ENCODE results near the gene DNAJC13. TPM values are rescaled to one million over a fixed set of nuclear protein-coding genes. Genes with fewer than 3 reads are reported as not detected.

DNAJC13 gene
- total RNA-seq, 2 experiments from 2014 or later, result 29.9 to 33.5 TPM

DNA sequence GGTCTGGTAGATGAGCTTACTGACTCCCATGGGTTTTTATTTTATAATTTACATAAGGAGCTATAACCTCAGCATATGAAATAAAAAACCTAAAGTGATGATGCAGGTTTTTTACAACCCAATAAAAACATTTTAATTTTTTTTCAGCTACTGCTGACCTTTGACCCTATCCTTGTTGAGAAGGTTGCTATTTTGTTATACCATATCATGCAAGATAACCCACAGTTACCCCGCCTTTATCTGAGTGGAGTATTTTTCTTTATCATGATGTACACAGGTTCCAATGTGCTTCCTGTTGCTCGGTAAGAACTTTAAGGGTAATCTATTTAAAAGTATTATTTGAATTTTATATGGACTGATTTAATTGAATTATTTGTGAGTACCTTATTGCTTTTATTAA, 70.8 kb downstream of the DNAJC13 start:
- ATAC-seq (no peak), DNase-seq (no peak)
- H3K27ac Mint-ChIP-seq, result no peak overlapping the region
- peaks cover 22% of the 10 kb centered on the region for H3K36me3 Mint-ChIP-seq (ENCODE audit: low read depth)
- no peaks in the 10 kb centered on the region for H3K9me3 Mint-ChIP-seq (ENCODE audit: low read depth)
- intact Hi-C loops (cut with DNase I, micrococcal nuclease), result loop anchor here in 1 of 2 experiments (10.0 kb wide), 1 partner anchor 133 kb away; no protein-coding TSS in a partner anchor
- H3K4me3 Mint-ChIP-seq, result no peak overlapping the region
- POLR2A ChIA-PET, result no interaction called here
- H3K4me1 Mint-ChIP-seq, result peaks cover 3% of the 10 kb centered on the region
- CTCF ChIA-PET, result interaction anchor here (0.8 to 1.1 kb wide), 2 partner anchors 47 to 136 kb away, joined by 3 to 5 read pairs; no protein-coding TSS in a partner anchor
- H3K27me3 Mint-ChIP-seq, result no peaks in the 10 kb centered on the region

- Mint-ChIP-seq H3K4me1 (no peaks in the 10 kb centered on the region), H3K36me3 (ENCODE audit: low read depth) (peaks cover 27% of the 10 kb centered on the region), H3K4me3 (no peak overlapping the region), H3K9me3 (ENCODE audit: low read depth) (no peaks in the 10 kb centered on the region), H3K27ac (no peak overlapping the region), H3K27me3 (no peaks in the 10 kb centered on the region)
- DNase-seq (no peak), ATAC-seq (no peak)
- CTCF ChIA-PET, result interaction anchor here (1.6 kb wide), 2 partner anchors 10 to 37 kb away, joined by 5 to 6 read pairs; no protein-coding TSS in a partner anchor
- POLR2A ChIA-PET, result no interaction called here
- intact Hi-C loops (cut with DNase I, micrococcal nuclease), result no loop called here
Measured at GRCh38 chr3:132499071-132499470, 81.8 kb downstream of the DNAJC13 start.

DNA sequence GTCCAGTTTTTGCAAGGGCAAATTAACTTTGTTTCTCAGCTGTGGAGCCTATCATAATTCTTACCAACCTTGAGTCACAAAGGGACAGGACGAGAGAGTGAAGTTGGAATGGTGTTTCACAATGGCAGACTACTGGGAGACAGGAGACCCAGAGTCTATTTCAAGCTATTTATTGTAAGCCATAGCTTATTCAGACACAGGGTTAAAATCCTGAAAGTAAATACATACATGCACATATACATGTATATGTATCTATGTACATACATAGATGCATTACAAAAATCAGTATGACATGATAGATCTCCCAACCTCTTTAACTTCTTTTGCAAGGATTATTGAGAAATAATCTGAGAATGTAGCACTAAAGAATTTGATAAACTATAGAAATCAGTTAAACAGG, 86.3 kb downstream of the DNAJC13 start:
- Mint-ChIP-seq H3K9me3 (ENCODE audit: low read depth) (no peaks in the 10 kb centered on the region), H3K27ac (no peak overlapping the region), H3K36me3 (ENCODE audit: low read depth) (peaks cover 31% of the 10 kb centered on the region), H3K27me3 (no peaks in the 10 kb centered on the region), H3K4me1 (no peaks in the 10 kb centered on the region), H3K4me3 (no peak overlapping the region)
- intact Hi-C loops (cut with DNase I, micrococcal nuclease), result no loop called here
- no peak for ATAC-seq
- no peak for DNase-seq
- ChIA-PET CTCF (no interaction called here), POLR2A (no interaction called here)

- H3K27me3 Mint-ChIP-seq, result no peaks in the 10 kb centered on the region
- H3K9me3 Mint-ChIP-seq (ENCODE audit: low read depth), result no peaks in the 10 kb centered on the region
- ATAC-seq, result no peak
- DNase-seq, result no peak
- intact Hi-C loops (cut with DNase I, micrococcal nuclease), result no loop called here
- H3K27ac Mint-ChIP-seq, result no peak overlapping the region
- peaks cover 35% of the 10 kb centered on the region for H3K36me3 Mint-ChIP-seq (ENCODE audit: low read depth)
- H3K4me1 Mint-ChIP-seq, result no peaks in the 10 kb centered on the region
- H3K4me3 Mint-ChIP-seq, result no peak overlapping the region
- ChIA-PET POLR2A (no interaction called here), CTCF (interaction anchor here (0.7 to 1.0 kb wide), 2 partner anchors 8 to 20 kb away, joined by 3 read pairs; no protein-coding TSS in a partner anchor)
Measured at GRCh38 chr3:132504375-132504933, 87.2 kb downstream of the DNAJC13 start.

GRCh38 chr3:132507657-132508056, 90.4 kb downstream of the DNAJC13 start:
- Mint-ChIP-seq H3K27ac (no peak overlapping the region), H3K4me3 (no peak overlapping the region), H3K27me3 (no peaks in the 10 kb centered on the region), H3K4me1 (no peaks in the 10 kb centered on the region), H3K36me3 (ENCODE audit: low read depth) (peaks cover 45% of the 10 kb centered on the region), H3K9me3 (ENCODE audit: low read depth) (no peaks in the 10 kb centered on the region)
- POLR2A ChIA-PET, result no interaction called here
- CTCF ChIA-PET, result no interaction called here
- ATAC-seq (no peak), DNase-seq (no peak)
- intact Hi-C loops (cut with DNase I, micrococcal nuclease), result no loop called here

DNA sequence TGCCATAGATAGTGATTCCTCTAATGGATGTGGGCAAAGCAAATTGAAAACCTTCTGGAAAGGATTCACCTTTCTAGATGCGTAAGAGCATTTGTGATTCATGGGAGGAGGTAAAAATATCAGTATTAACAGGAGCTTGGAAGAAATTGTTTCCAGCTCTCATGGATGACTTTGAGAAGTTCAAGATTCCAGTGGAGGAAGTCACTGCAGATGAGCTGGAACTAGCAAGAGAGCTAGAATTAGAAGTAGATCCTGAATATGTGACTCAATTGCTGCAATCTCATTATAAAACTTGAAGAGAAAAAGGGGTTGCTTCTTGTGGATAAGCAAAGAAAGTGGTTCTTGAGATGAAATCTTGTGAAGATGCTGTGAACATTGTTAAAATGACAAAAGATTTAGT, 91.8 kb downstream of the DNAJC13 start:
- ATAC-seq (no peak), DNase-seq (no peak)
- no peak overlapping the region for H3K27ac Mint-ChIP-seq
- peaks cover 46% of the 10 kb centered on the region for H3K36me3 Mint-ChIP-seq (ENCODE audit: low read depth)
- H3K9me3 Mint-ChIP-seq (ENCODE audit: low read depth), result no peaks in the 10 kb centered on the region
- intact Hi-C loops (cut with DNase I, micrococcal nuclease), result no loop called here
- H3K4me1 Mint-ChIP-seq, result no peaks in the 10 kb centered on the region
- no peak overlapping the region for H3K4me3 Mint-ChIP-seq
- ChIA-PET POLR2A (no interaction called here), CTCF (interaction anchor here (0.6 to 1.9 kb wide), 5 partner anchors 11 to 134 kb away, joined by 3 to 6 read pairs (median 3); no protein-coding TSS in a partner anchor)
- no peaks in the 10 kb centered on the region for H3K27me3 Mint-ChIP-seq

DNA sequence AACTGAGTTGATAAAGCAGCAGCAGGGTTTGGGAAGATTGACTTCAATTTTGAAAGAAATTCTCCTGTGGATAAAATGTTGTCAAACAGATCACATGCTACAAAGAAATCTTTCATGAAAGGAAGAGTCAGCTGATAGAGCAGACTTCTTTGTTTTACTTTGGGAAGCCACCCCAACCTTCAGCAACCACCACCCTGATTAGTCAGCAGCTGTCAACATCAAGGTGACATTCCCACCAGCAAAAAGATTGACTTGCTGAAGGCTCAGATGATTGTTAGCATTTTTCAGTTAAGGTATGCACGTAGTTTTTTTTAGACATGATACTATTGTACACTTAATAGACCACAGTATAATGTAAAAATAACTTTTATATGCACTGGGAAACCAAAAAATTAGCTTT, 92.2 kb downstream of the DNAJC13 start:
- POLR2A ChIA-PET, result interaction anchor here (0.6 kb wide), 1 partner anchor 82 kb away, joined by 3 read pairs; no protein-coding TSS in a partner anchor
- Mint-ChIP-seq H3K27ac (no peak overlapping the region), H3K36me3 (ENCODE audit: low read depth) (peaks cover 48% of the 10 kb centered on the region), H3K27me3 (no peaks in the 10 kb centered on the region), H3K9me3 (ENCODE audit: low read depth) (no peaks in the 10 kb centered on the region), H3K4me1 (no peaks in the 10 kb centered on the region), H3K4me3 (no peak overlapping the region)
- no peak for ATAC-seq
- CTCF ChIA-PET, result interaction anchor here (0.6 to 1.9 kb wide), 8 partner anchors 10 to 134 kb away, joined by 3 to 6 read pairs (median 3); no protein-coding TSS in a partner anchor
- no peak for DNase-seq
- intact Hi-C loops (cut with DNase I, micrococcal nuclease), result no loop called here

DNA sequence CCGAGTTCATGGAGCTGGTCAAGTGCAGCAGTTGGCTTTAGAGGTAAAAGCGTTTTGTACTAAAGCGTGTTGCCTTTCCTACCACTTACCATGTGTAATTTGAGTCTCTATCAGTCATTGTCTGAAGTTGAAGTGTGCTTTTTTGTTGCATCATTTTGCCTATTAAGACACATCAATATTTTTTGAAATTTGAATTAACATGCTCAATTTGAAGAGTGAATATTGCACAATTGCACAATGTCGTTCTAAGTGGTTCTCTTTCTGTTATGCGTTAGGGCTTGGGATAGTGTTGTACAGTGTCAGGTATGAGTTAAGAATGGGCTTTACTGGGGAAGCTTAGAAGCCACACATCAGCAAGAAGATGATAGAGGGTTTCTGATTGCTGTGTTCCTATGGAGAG, 95.8 kb downstream of the DNAJC13 start:
- intact Hi-C loops (cut with DNase I, micrococcal nuclease), result no loop called here
- ChIA-PET POLR2A (no interaction called here), CTCF (interaction anchor here (1.4 kb wide), 1 partner anchor 23 kb away, joined by 4 read pairs; no protein-coding TSS in a partner anchor)
- Mint-ChIP-seq H3K4me3 (no peak overlapping the region), H3K9me3 (ENCODE audit: low read depth) (no peaks in the 10 kb centered on the region), H3K27me3 (no peaks in the 10 kb centered on the region), H3K36me3 (ENCODE audit: low read depth) (peaks cover 51% of the 10 kb centered on the region), H3K27ac (no peak overlapping the region), H3K4me1 (peaks cover 2% of the 10 kb centered on the region)
- no peak for DNase-seq
- no peak for ATAC-seq

DNA sequence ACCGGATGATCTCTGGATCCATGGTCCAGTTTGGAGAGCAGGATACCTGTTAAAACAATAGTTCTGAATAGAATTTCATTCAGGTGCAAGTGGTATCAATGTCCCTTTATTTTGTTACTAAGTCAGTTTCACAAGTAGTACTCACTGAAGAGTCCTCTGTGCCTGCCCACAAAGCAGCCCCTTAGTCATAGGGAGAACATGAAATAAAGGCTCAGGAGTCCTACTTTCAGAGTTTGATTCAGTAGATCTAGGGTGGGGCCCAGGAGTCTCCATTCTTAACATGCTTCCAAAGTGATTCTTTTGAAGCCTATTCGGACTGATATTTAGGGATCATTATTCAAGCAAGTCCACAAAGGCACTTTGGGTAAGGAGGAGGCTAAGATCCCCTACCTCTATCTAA, 100.0 kb downstream of the DNAJC13 start:
- peaks cover 37% of the 10 kb centered on the region for H3K36me3 Mint-ChIP-seq (ENCODE audit: low read depth)
- no peaks in the 10 kb centered on the region for H3K27me3 Mint-ChIP-seq
- H3K4me1 Mint-ChIP-seq, result peaks cover 15% of the 10 kb centered on the region
- ATAC-seq (peak; percentile 82), DNase-seq (no peak)
- no peak overlapping the region for H3K4me3 Mint-ChIP-seq
- H3K27ac Mint-ChIP-seq, result no peak overlapping the region
- H3K9me3 Mint-ChIP-seq (ENCODE audit: low read depth), result no peaks in the 10 kb centered on the region
- intact Hi-C loops (cut with DNase I, micrococcal nuclease), result no loop called here
- ChIA-PET CTCF (no interaction called here), POLR2A (no interaction called here)

GRCh38 chr3:132519914-132520313, 102.6 kb downstream of the DNAJC13 start:
- ChIA-PET CTCF (interaction anchor here (1.1 to 3.3 kb wide), 3 partner anchors 10 to 122 kb away, joined by 5 to 14 read pairs (median 6); no protein-coding TSS in a partner anchor), POLR2A (no interaction called here)
- peaks cover 18% of the 10 kb centered on the region for H3K4me1 Mint-ChIP-seq
- intact Hi-C loops (cut with DNase I, micrococcal nuclease), result no loop called here
- ATAC-seq (peak; percentile 50), DNase-seq (peak; percentile 27)
- no peak overlapping the region for H3K27ac Mint-ChIP-seq
- H3K36me3 Mint-ChIP-seq (ENCODE audit: low read depth), result peaks cover 34% of the 10 kb centered on the region
- H3K4me3 Mint-ChIP-seq, result no peak overlapping the region
- H3K9me3 Mint-ChIP-seq (ENCODE audit: low read depth), result no peaks in the 10 kb centered on the region
- H3K27me3 Mint-ChIP-seq, result no peaks in the 10 kb centered on the region

- no peaks in the 10 kb centered on the region for H3K9me3 Mint-ChIP-seq (ENCODE audit: low read depth)
- no peak overlapping the region for H3K27ac Mint-ChIP-seq
- intact Hi-C loops (cut with DNase I, micrococcal nuclease), result no loop called here
- H3K27me3 Mint-ChIP-seq, result no peaks in the 10 kb centered on the region
- ATAC-seq (no peak), DNase-seq (no peak)
- no peak overlapping the region for H3K4me3 Mint-ChIP-seq
- peaks cover 18% of the 10 kb centered on the region for H3K4me1 Mint-ChIP-seq
- CTCF ChIA-PET, result interaction anchor here (1.5 to 3.3 kb wide), 2 partner anchors 10 to 121 kb away, joined by 5 to 14 read pairs; no protein-coding TSS in a partner anchor
- peaks cover 36% of the 10 kb centered on the region for H3K36me3 Mint-ChIP-seq (ENCODE audit: low read depth)
- POLR2A ChIA-PET, result no interaction called here
Measured at GRCh38 chr3:132521901-132522300, 104.6 kb downstream of the DNAJC13 start.

GRCh38 chr3:132522353-132522752, 105.1 kb downstream of the DNAJC13 start:
- CTCF ChIA-PET, result interaction anchor here (3.3 kb wide), 1 partner anchor 120 kb away, joined by 14 read pairs; no protein-coding TSS in a partner anchor
- Mint-ChIP-seq H3K4me3 (no peak overlapping the region), H3K4me1 (peaks cover 16% of the 10 kb centered on the region), H3K27ac (no peak overlapping the region), H3K27me3 (no peaks in the 10 kb centered on the region), H3K36me3 (ENCODE audit: low read depth) (peaks cover 31% of the 10 kb centered on the region), H3K9me3 (ENCODE audit: low read depth) (no peaks in the 10 kb centered on the region)
- DNase-seq (no peak), ATAC-seq (peak; percentile 71)
- intact Hi-C loops (cut with DNase I, micrococcal nuclease), result no loop called here
- POLR2A ChIA-PET, result no interaction called here

Data from activated CD4-positive, alpha-beta T cell treated with anti-CD3 and anti-CD28 coated beads for 36 hours (primary cell).